ENCODE measurements around the gene MS4A2. TPM values are rescaled to one million over a fixed set of nuclear protein-coding genes. Genes with fewer than 3 reads are reported as not detected.
"Not testable (repeated sequence)": the region's sequence is repeated elsewhere in the genome, so short reads cannot be mapped to it uniquely, and the experiment has no call there.

Gene MS4A2
- polyA plus RNA-seq, 1 experiment, result not detected

DNA sequence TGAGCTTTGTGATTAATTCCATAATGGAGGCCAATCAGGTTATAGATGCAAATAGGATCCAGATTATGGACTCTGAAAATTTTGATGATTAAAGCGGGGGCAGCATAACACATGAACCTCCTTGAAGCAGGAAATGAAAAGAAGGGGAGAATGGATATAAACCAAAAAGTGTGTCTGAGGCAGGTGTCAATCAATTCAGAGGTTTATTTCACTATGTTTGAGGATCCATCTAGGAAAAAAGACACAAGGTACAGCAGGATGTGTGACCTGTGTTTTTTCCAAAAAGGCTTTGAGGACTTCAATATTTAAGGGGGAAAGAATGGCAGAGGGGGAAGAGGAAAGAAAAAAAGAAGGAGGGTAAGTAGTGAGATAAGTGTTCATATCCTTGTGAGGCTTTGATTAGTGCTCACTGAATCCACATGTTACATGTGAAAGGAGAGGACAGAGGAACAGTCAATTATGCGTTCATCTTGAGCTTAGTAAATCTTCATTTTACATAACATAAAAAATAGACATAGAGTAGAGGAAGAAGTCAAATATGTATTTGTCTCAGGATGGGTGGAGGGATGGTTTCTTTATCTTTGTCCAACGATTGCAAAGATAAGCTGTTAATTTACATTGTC is 34.1 kb downstream of the MS4A2 start:
- ChIA-PET POLR2A (no interaction called here), CTCF (no interaction called here)
- Histone ChIP-seq H3K27me3 (ENCODE audit: control insufficient read depth, insufficient read depth, low read length) (no peaks in the 10 kb centered on the region), H3K36me3 (ENCODE audit: control insufficient read depth, insufficient read depth, low read length) (no peaks in the 10 kb centered on the region), H3K4me3 (ENCODE audit: low read depth, low read length) (no peak overlapping the region)
- TF ChIP-seq, protein P1, sequence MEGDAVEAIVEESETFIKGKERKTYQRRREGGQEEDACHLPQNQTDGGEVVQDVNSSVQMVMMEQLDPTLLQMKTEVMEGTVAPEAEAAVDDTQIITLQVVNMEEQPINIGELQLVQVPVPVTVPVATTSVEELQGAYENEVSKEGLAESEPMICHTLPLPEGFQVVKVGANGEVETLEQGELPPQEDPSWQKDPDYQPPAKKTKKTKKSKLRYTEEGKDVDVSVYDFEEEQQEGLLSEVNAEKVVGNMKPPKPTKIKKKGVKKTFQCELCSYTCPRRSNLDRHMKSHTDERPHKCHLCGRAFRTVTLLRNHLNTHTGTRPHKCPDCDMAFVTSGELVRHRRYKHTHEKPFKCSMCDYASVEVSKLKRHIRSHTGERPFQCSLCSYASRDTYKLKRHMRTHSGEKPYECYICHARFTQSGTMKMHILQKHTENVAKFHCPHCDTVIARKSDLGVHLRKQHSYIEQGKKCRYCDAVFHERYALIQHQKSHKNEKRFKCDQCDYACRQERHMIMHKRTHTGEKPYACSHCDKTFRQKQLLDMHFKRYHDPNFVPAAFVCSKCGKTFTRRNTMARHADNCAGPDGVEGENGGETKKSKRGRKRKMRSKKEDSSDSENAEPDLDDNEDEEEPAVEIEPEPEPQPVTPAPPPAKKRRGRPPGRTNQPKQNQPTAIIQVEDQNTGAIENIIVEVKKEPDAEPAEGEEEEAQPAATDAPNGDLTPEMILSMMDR (IDR thresholded peaks at IDR 0.05; ENCODE audit: insufficient read depth, low read depth, low read length), result no peak
- no peak for DNase-seq (ENCODE audit: low read depth)

DNA sequence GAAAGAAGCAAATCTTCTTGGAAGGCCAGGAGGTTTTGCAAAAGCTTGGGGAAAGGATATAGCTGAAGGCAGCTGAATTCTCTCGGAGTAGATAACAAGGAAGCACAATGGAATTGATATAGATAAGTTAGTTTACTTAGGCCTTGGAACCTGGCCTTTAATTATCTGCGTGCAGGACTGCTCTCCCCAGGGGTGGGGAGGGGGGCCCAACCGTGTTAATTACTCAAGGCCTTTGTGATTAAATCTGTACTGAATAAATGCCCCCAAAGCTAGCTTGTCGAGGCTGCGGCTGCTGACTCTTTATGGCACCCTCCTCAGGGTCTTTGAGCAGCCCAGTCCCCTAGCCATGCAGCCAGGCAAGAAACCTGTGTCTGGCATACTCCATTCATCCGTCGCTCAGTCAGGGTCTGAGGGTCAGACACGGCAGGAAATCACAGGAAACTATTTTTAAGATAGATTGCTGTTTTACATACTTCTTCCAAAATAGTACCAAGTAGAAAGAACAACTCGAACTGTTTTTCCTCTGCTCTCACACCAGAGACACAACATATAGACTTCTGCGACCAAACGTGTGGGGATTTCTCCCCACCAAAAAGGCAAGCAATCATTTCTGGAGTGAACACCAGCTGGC is 36.5 kb downstream of the MS4A2 start:
- Histone ChIP-seq H3K27me3 (ENCODE audit: control insufficient read depth, insufficient read depth, low read length) (no peaks in the 10 kb centered on the region), H3K36me3 (ENCODE audit: control insufficient read depth, insufficient read depth, low read length) (no peaks in the 10 kb centered on the region), H3K4me3 (ENCODE audit: low read depth, low read length) (no peak overlapping the region)
- DNase-seq (ENCODE audit: low read depth), result no peak
- CTCF ChIA-PET, result no interaction called here
- POLR2A ChIA-PET, result no interaction called here
- TF ChIP-seq, protein P1 (IDR thresholded peaks at IDR 0.05; ENCODE audit: insufficient read depth, low read depth, low read length), result no peak

DNA sequence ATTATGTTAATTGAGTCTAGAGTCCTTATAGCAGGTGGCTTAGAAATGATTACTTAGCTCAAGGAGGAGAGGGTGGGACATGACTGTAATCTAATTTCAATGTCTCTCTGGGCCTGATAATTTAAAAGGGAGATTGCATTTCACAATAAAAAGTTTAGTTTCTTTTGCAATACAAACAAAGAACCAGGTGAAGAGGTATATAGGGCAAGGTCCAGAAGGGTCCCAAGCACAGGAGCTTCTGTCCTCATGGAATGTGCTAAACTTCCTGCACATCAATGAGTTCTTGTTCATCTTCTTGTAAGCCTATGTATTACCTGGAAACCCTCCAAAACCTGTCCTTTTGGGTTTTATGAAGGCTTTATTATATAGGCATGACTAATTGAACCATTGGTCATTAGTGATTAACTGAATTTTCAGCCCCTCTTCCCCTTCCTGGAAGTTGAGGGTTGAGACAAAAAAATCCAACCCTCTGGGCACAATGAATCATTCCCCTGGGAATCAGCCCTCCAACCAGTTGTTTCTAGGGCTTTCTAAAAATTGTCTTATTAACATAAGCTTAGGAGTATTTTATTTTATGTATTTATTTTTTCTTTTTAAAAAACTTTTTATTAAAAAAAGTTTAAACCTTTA is 37.6 kb downstream of the MS4A2 start:
- DNase-seq (ENCODE audit: low read depth), result no peak
- ChIA-PET CTCF (interaction anchor here (1.0 kb wide), 1 partner anchor 260 kb away, joined by 3 read pairs; no protein-coding TSS in a partner anchor), POLR2A (no interaction called here)
- Histone ChIP-seq H3K27me3 (ENCODE audit: control insufficient read depth, insufficient read depth, low read length) (no peaks in the 10 kb centered on the region), H3K36me3 (ENCODE audit: control insufficient read depth, insufficient read depth, low read length) (no peaks in the 10 kb centered on the region), H3K4me3 (ENCODE audit: low read depth, low read length) (no peak overlapping the region)
- TF ChIP-seq, protein P1 (IDR thresholded peaks at IDR 0.05; ENCODE audit: insufficient read depth, low read depth, low read length), result no peak

DNA sequence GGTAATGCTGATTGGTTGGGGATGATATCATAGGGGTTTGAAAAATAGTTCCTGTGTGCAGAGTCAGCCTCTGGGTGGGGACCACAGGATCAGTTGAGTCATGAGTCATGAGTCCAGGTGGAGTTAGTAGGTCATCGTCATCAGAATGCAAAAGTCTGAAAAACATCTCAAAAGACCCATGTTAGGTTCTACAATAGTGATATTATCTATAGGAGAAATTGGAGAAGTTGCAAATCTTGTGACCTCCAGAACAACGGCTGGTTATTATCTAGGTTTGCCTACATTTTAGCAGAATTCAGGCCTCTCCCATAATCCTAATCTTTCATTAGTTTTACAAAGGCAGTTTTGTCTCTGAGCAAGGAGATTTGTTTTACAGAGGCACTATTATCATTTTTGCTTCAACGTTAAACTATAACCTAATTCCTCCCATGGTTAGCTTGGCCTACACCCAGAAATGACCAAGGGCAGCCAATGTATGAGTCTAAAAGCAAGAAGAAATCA is 38.9 kb downstream of the MS4A2 start:
- ChIA-PET POLR2A (no interaction called here), CTCF (interaction anchor here (1.0 kb wide), 1 partner anchor 262 kb away, joined by 3 read pairs; no protein-coding TSS in a partner anchor)
- H3K4me3 ChIP-seq (ENCODE audit: low read depth, low read length), result no peak overlapping the region
- no peaks in the 10 kb centered on the region for H3K27me3 ChIP-seq (ENCODE audit: control insufficient read depth, insufficient read depth, low read length)
- TF ChIP-seq, protein P1 (IDR thresholded peaks at IDR 0.05; ENCODE audit: insufficient read depth, low read depth, low read length), result no peak
- H3K36me3 ChIP-seq (ENCODE audit: control insufficient read depth, insufficient read depth, low read length), result no peaks in the 10 kb centered on the region
- no peak for DNase-seq (ENCODE audit: low read depth)

DNA sequence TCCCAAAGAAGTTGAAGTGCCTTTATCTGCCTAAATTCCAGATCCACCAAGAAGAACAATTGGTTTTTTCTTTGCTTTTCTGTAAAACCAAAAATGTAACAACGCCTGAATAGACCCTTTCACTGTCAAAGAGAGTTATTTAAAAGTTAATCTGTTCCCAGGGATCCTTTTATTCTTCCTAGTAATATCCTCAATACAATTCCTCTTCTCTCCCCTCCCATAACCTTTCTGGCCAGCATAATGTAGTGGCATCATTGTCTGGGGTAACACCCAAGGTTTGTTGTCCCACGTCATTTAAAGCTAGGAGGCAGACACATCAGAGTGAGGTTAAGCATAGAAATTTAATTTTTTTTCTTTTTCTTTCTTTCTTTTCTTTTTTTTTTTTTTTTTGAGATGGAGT is 39.9 kb downstream of the MS4A2 start:
- no peaks in the 10 kb centered on the region for H3K27me3 ChIP-seq (ENCODE audit: control insufficient read depth, insufficient read depth, low read length)
- TF ChIP-seq, protein P1 (IDR thresholded peaks at IDR 0.05; ENCODE audit: insufficient read depth, low read depth, low read length), result no peak
- H3K4me3 ChIP-seq (ENCODE audit: low read depth, low read length), result no peak overlapping the region
- no peaks in the 10 kb centered on the region for H3K36me3 ChIP-seq (ENCODE audit: control insufficient read depth, insufficient read depth, low read length)
- POLR2A ChIA-PET, result no interaction called here
- CTCF ChIA-PET, result no interaction called here
- no peak for DNase-seq (ENCODE audit: low read depth)

DNA sequence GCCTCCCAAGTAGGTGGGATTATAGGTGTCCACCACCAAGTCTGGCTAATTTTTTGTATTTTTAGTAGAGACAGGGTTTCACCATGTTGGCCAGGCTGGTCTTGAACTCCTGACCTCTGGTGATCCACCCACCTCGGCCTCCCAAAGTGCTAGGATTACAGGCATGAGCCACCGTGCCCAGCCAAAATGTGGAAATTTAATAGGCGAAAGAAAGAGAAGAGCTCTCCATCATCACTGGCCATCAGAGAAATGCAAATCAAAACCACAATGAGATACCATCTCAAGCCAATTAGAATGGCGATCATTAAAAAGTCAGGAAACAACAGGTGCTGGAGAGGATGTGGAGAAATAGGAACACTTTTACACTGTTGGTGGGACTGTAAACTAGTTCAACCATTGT is 40.4 kb downstream of the MS4A2 start:
- CTCF ChIA-PET; H3K27me3 ChIP-seq (ENCODE audit: control insufficient read depth, insufficient read depth, low read length); DNase-seq (ENCODE audit: low read depth); H3K4me3 ChIP-seq (ENCODE audit: low read depth, low read length); H3K36me3 ChIP-seq (ENCODE audit: control insufficient read depth, insufficient read depth, low read length); POLR2A ChIA-PET: not testable (repeated sequence)

Data from BJ (cell line).